Measurements from ENCODE around the gene ABHD4. TPM values are rescaled to one million over a fixed set of nuclear protein-coding genes. Genes with fewer than 3 reads are reported as not detected.
A peak's percentile ranks its signal among the peaks of the same experiment; 100 is the strongest.
"Not testable (repeated sequence)": the region's sequence is repeated elsewhere in the genome, so short reads cannot be mapped to it uniquely, and the experiment has no call there.

ABHD4 gene
- polyA plus RNA-seq, 1 donor: 34.3 TPM

- not testable (repeated sequence) for DNase-seq
Measured at GRCh38 chr14:22587677-22588422, 10.2 kb upstream of the ABHD4 start.

GRCh38 chr14:22588526-22589095 is 9.5 kb upstream of the ABHD4 start:
- DNase-seq: no peak

GRCh38 chr14:22589096-22589839 is 8.8 kb upstream of the ABHD4 start, which contains the start of gene DAD1:
TSS of gene DAD1 (minus strand) at chr14:22589224. CDS start at chr14:22589157, 67 bp downstream.
- DNase-seq: peak; percentile 100

GRCh38 chr14:22593189-22593588 is 4.9 kb upstream of the ABHD4 start:
- no peak for DNase-seq

- no peak for DNase-seq
Measured at GRCh38 chr14:22593601-22594000, 4.5 kb upstream of the ABHD4 start.

- DNase-seq: no peak
Measured at GRCh38 chr14:22594156-22594716, 3.9 kb upstream of the ABHD4 start.

GRCh38 chr14:22596354-22596879 is 1.7 kb upstream of the ABHD4 start:
- no peak for DNase-seq

- DNase-seq: no peak
Measured at GRCh38 chr14:22597265-22597664, 835 bp upstream of the ABHD4 start.

GRCh38 chr14:22597771-22598098 is 365 bp upstream of the ABHD4 start:
- no peak for DNase-seq

- no peak for DNase-seq
Measured at GRCh38 chr14:22598896-22599244, 770 bp downstream of the ABHD4 start.

- no peak for DNase-seq
Measured at GRCh38 chr14:22599349-22599748, 1.2 kb downstream of the ABHD4 start.

- no peak for DNase-seq
Measured at GRCh38 chr14:22600027-22600426, 1.9 kb downstream of the ABHD4 start.

GRCh38 chr14:22601456-22601855 is 3.4 kb downstream of the ABHD4 start:
- no peak for DNase-seq

- no peak for DNase-seq
Measured at GRCh38 chr14:22601996-22602395, 3.9 kb downstream of the ABHD4 start.

- no peak for DNase-seq
Measured at GRCh38 chr14:22602862-22603261, 4.8 kb downstream of the ABHD4 start.

GRCh38 chr14:22606380-22606779 is 8.3 kb downstream of the ABHD4 start:
- no peak for DNase-seq

- no peak for DNase-seq
Measured at GRCh38 chr14:22607291-22607690, 9.2 kb downstream of the ABHD4 start.

- no peak for DNase-seq
Measured at GRCh38 chr14:22610931-22611330, 12.8 kb downstream of the ABHD4 start.

- DNase-seq: no peak
Measured at GRCh38 chr14:22613106-22613695, 15.1 kb downstream of the ABHD4 start.

- DNase-seq: no peak
Measured at GRCh38 chr14:22613736-22614239, 15.7 kb downstream of the ABHD4 start.

GRCh38 chr14:22614240-22614799 is 16.2 kb downstream of the ABHD4 start:
- peak; percentile 89 for DNase-seq

- DNase-seq: not testable (repeated sequence)
Measured at GRCh38 chr14:22615765-22616164, 17.7 kb downstream of the ABHD4 start.
